ENCODE data around the gene MTHFD1L.

GRCh38 chr6:151128763-151129370 lies 263.4 kb downstream of the MTHFD1L start:
- no peak for TF ChIP-seq EZH2 (IDR thresholded peaks at IDR 0.05; ENCODE audit: borderline replicate concordance, low read length)
- TF ChIP-seq, protein P1, sequence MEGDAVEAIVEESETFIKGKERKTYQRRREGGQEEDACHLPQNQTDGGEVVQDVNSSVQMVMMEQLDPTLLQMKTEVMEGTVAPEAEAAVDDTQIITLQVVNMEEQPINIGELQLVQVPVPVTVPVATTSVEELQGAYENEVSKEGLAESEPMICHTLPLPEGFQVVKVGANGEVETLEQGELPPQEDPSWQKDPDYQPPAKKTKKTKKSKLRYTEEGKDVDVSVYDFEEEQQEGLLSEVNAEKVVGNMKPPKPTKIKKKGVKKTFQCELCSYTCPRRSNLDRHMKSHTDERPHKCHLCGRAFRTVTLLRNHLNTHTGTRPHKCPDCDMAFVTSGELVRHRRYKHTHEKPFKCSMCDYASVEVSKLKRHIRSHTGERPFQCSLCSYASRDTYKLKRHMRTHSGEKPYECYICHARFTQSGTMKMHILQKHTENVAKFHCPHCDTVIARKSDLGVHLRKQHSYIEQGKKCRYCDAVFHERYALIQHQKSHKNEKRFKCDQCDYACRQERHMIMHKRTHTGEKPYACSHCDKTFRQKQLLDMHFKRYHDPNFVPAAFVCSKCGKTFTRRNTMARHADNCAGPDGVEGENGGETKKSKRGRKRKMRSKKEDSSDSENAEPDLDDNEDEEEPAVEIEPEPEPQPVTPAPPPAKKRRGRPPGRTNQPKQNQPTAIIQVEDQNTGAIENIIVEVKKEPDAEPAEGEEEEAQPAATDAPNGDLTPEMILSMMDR (conservative IDR thresholded peaks at IDR 0.05 in 1 of 2, IDR thresholded peaks at IDR 0.05 in 1 of 2; ENCODE audit: extremely low read depth in 1 of 2, insufficient read depth in 1 of 2, low read depth in 1 of 2, low read length in 2 of 2) = no peak

Data from mammary epithelial cell (primary cell).